ENCODE measurements around the gene XPO1.
"Not testable (repeated sequence)": the region's sequence is repeated elsewhere in the genome, so short reads cannot be mapped to it uniquely, and the experiment has no call there.

The XPO1 gene

GRCh38 chr2:61465045-61465444, 73.1 kb downstream of the XPO1 start:
- no peak for DNase-seq (ENCODE audit: low spot score)

- DNase-seq (ENCODE audit: low spot score) = no peak
These were observed 74.2 kb downstream of the XPO1 start for GRCh38 chr2:61463769-61464475.

- DNase-seq (ENCODE audit: low spot score) = no peak
These were observed 76.8 kb downstream of the XPO1 start for GRCh38 chr2:61461404-61461803.

- DNase-seq (ENCODE audit: low spot score) = no peak
These were observed 78.0 kb downstream of the XPO1 start for GRCh38 chr2:61460163-61460562.

- no peak for DNase-seq (ENCODE audit: low spot score)
These were observed 81.3 kb downstream of the XPO1 start for GRCh38 chr2:61456746-61457420.

GRCh38 chr2:61456070-61456745, 81.9 kb downstream of the XPO1 start:
- no peak for DNase-seq (ENCODE audit: low spot score)

GRCh38 chr2:61454972-61455371, 83.2 kb downstream of the XPO1 start:
- DNase-seq (ENCODE audit: low spot score) = not testable (repeated sequence)

GRCh38 chr2:61454383-61454782, 83.8 kb downstream of the XPO1 start:
- no peak for DNase-seq (ENCODE audit: low spot score)

- DNase-seq (ENCODE audit: low spot score) = no peak
These were observed 85.8 kb downstream of the XPO1 start for GRCh38 chr2:61452392-61452791.

GRCh38 chr2:61451178-61451577, 87.0 kb downstream of the XPO1 start:
- no peak for DNase-seq (ENCODE audit: low spot score)

- no peak for DNase-seq (ENCODE audit: low spot score)
These were observed 88.0 kb downstream of the XPO1 start for GRCh38 chr2:61450144-61450543.

GRCh38 chr2:61448229-61448628, 89.9 kb downstream of the XPO1 start:
- no peak for DNase-seq (ENCODE audit: low spot score)

GRCh38 chr2:61446971-61447370, 91.2 kb downstream of the XPO1 start:
- DNase-seq (ENCODE audit: low spot score) = not testable (repeated sequence)

GRCh38 chr2:61443342-61444041, 94.7 kb downstream of the XPO1 start:
- no peak for DNase-seq (ENCODE audit: low spot score)

GRCh38 chr2:61439241-61440002, 98.7 kb downstream of the XPO1 start:
- no peak for DNase-seq (ENCODE audit: low spot score)

- no peak for DNase-seq (ENCODE audit: low spot score)
These were observed 99.5 kb downstream of the XPO1 start for GRCh38 chr2:61438670-61439069.

GRCh38 chr2:61437170-61437569, 101.0 kb downstream of the XPO1 start:
- no peak for DNase-seq (ENCODE audit: low spot score)

- DNase-seq (ENCODE audit: low spot score) = no peak
These were observed 102.1 kb downstream of the XPO1 start for GRCh38 chr2:61436092-61436491.

GRCh38 chr2:61435291-61435690, 102.9 kb downstream of the XPO1 start:
- no peak for DNase-seq (ENCODE audit: low spot score)

GRCh38 chr2:61434314-61434713, 103.8 kb downstream of the XPO1 start:
- no peak for DNase-seq (ENCODE audit: low spot score)

- DNase-seq (ENCODE audit: low spot score) = no peak
These were observed 104.5 kb downstream of the XPO1 start for GRCh38 chr2:61433606-61434005.

GRCh38 chr2:61432990-61433389, 105.2 kb downstream of the XPO1 start:
- DNase-seq (ENCODE audit: low spot score) = no peak

Data from left forelimb (tissue), 1 donor.